H1 (cell line): ENCODE data around the gene TMEM253. TPM values are rescaled to one million over a fixed set of nuclear protein-coding genes. Genes with fewer than 3 reads are reported as not detected.

Source experiments
- CTCF ChIA-PET: fragments of 300-600 bp; sonication (Branson Sonifier 250); formaldehyde crosslinking; loops from one replicate; lab custom pipeline; 2021; ENCODE audit not compliant: partially characterized antibody; lab: Charles Lee
- POLR2A ChIA-PET: fragments of 300-600 bp; sonication (Branson Sonifier 250); formaldehyde crosslinking; loops from one replicate; lab custom pipeline; 2021; ENCODE audit warnings: inconsistent platforms; ENCODE audit not compliant: partially characterized antibody; lab: Charles Lee
- DNase-seq, 2 experiments: peaks; one replicate each; pipeline versions ENCODE4 v3.0.0 to v3.0.0-alpha.2; 2010 to 2022; ENCODE audit warnings: low spot score in 2 of 2, low read depth in 1 of 2, mixed read lengths in 1 of 2
- FAIRE-seq: peaks from 2 replicates; lab custom pipeline; 2011; peaks lifted over from hg19 to GRCh38; lab: Jason Lieb, UNC
- H2AFZ ChIP-seq: 2 replicates; pipeline ENCODE4 v1.8.1; 2012; ENCODE audit warnings: low read length, inconsistent platforms
- H2AK5ac ChIP-seq: 2 replicates; pipeline ENCODE4 v1.6.1; 2013; ENCODE audit warnings: low read depth, low read length
- H2BK120ac ChIP-seq: replicated peaks from 2 replicates; pipeline ENCODE3; 2013; ENCODE audit warnings: low read depth, low read length, inconsistent platforms
- H2BK12ac ChIP-seq: 2 replicates; pipeline ENCODE4 v1.6.1; 2013; ENCODE audit warnings: low read depth, low read length
- H2BK15ac ChIP-seq: 2 replicates; pipeline ENCODE4 v1.6.1; 2013; ENCODE audit warnings: low read length
- H2BK20ac ChIP-seq: 2 replicates; pipeline ENCODE4 v1.6.1; 2013; ENCODE audit warnings: low read length
- H2BK5ac ChIP-seq: 2 replicates; pipeline ENCODE4 v1.6.1; 2013; ENCODE audit warnings: low read depth, low read length
- H3K14ac ChIP-seq: 2 replicates; pipeline ENCODE4 v1.6.1; 2013; ENCODE audit warnings: inconsistent platforms; ENCODE audit not compliant: insufficient read length
- H3K18ac ChIP-seq: 2 replicates; pipeline ENCODE4 v1.6.1; 2013; ENCODE audit warnings: low read length; ENCODE audit errors: extremely low read depth
- H3K23ac ChIP-seq: 2 replicates; pipeline ENCODE4 v1.6.1; 2013; ENCODE audit warnings: inconsistent platforms; ENCODE audit not compliant: insufficient read length
- H3K23me2 ChIP-seq: 2 replicates; pipeline ENCODE4 v1.6.1; 2013; ENCODE audit warnings: low read depth, low read length
- H3K27ac ChIP-seq: 2 replicates; pipeline ENCODE4 v1.6.1; 2011; ENCODE audit warnings: low read depth, low read length, inconsistent platforms
- H3K27me3 ChIP-seq, 4 experiments: replicated peaks in 1 of 4; 1 replicate in 1 of 4; 2 replicates in 3 of 4; pipeline versions ENCODE4 v1.6.1 to v1.8.1; 2011 to 2013; ENCODE audit warnings: low read length in 3 of 4, mild to moderate bottlenecking in 3 of 4, inconsistent platforms in 2 of 4, mixed read lengths in 2 of 4, moderate library complexity in 1 of 4; ENCODE audit not compliant: control insufficient read depth in 3 of 4, insufficient read depth in 3 of 4; ENCODE audit errors: extremely low read depth in 1 of 4
- H3K36me3 ChIP-seq, 4 experiments: 2 replicates each; pipeline versions ENCODE4 v1.6.1 to v1.8.1; 2011 to 2013; ENCODE audit warnings: mild to moderate bottlenecking in 4 of 4, low read length in 3 of 4, moderate library complexity in 2 of 4, control low read depth in 1 of 4, inconsistent platforms in 1 of 4; ENCODE audit not compliant: insufficient read depth in 4 of 4, control insufficient read depth in 2 of 4
- H3K4ac ChIP-seq: replicated peaks from 2 replicates; pipeline ENCODE3; 2013; ENCODE audit warnings: low read length, low read depth, mixed read lengths, inconsistent platforms; ENCODE audit not compliant: insufficient read length
- H3K4me1 ChIP-seq, 4 experiments: replicated peaks in 1 of 4; 1 replicate in 1 of 4; 2 replicates in 3 of 4; pipeline versions ENCODE4 v1.6.1 to v1.8.1; 2011 to 2013; ENCODE audit warnings: low read length in 3 of 4, inconsistent platforms in 2 of 4, mixed read lengths in 1 of 4; ENCODE audit not compliant: insufficient read depth in 4 of 4, control insufficient read depth in 3 of 4
- H3K4me2 ChIP-seq, 2 experiments: 2 replicates each; pipeline versions ENCODE4 v1.6.1 to v1.8.1; 2011 to 2013; ENCODE audit warnings: low read depth in 2 of 2, low read length in 2 of 2, control low read depth in 1 of 2, inconsistent platforms in 1 of 2, mild to moderate bottlenecking in 1 of 2; ENCODE audit not compliant: insufficient read depth in 1 of 2
- H3K4me3 ChIP-seq, 4 experiments: fragments of 200-600, 300-600 bp in 1 of 4; sonication (generic), shearing (Covaris generic), sonication (Bioruptor Twin) in 1 of 4; 2 replicates each; pipeline versions ENCODE4 v1.5.1 to v1.8.1; 2011 to 2016; ENCODE audit warnings: low read length in 4 of 4, low read depth in 3 of 4, control low read depth in 2 of 4, inconsistent platforms in 2 of 4, mild to moderate bottlenecking in 2 of 4, mixed read lengths in 1 of 4, moderate library complexity in 1 of 4; ENCODE audit not compliant: insufficient read depth in 2 of 4; ENCODE audit errors: extremely low read depth in 1 of 4
- H3K56ac ChIP-seq: replicated peaks from 2 replicates; pipeline ENCODE3; 2013; ENCODE audit warnings: low read depth, mild to moderate bottlenecking, mixed read lengths, low read length, inconsistent platforms; ENCODE audit not compliant: insufficient read length
- H3K79me1 ChIP-seq: 2 replicates; pipeline ENCODE4 v1.6.1; 2013; ENCODE audit warnings: low read depth, low read length, control low read depth
- H3K79me2 ChIP-seq, 2 experiments: 2 replicates each; pipeline versions ENCODE4 v1.6.1 to v1.8.1; 2012 to 2013; ENCODE audit warnings: low read length in 2 of 2, mild to moderate bottlenecking in 2 of 2, inconsistent platforms in 1 of 2; ENCODE audit not compliant: insufficient read depth in 2 of 2, control insufficient read depth in 1 of 2
- H3K9ac ChIP-seq, 4 experiments: replicated peaks in 1 of 4; 1 replicate in 1 of 4; 2 replicates in 3 of 4; pipeline versions ENCODE4 v1.6.1 to v1.8.1; 2011 to 2013; ENCODE audit warnings: low read depth in 3 of 4, low read length in 3 of 4, control low read depth in 2 of 4, mild to moderate bottlenecking in 2 of 4, moderate library complexity in 2 of 4, inconsistent platforms in 1 of 4; ENCODE audit errors: extremely low read depth in 1 of 4
- H3K9me3 ChIP-seq, 2 experiments: 2 replicates each; pipeline versions ENCODE4 v1.6.1 to v1.8.1; 2012 to 2013; ENCODE audit warnings: mild to moderate bottlenecking in 2 of 2, moderate library complexity in 2 of 2, control low read depth in 1 of 2, inconsistent platforms in 1 of 2, low read depth in 1 of 2, low read length in 1 of 2, mixed read lengths in 1 of 2; ENCODE audit not compliant: insufficient read depth in 2 of 2
- H4K20me1 ChIP-seq, 2 experiments: replicated peaks in 1 of 2; 2 replicates each; pipeline versions ENCODE3 to v1.8.1; 2011 to 2013; ENCODE audit warnings: inconsistent platforms in 2 of 2, low read length in 2 of 2, mild to moderate bottlenecking in 1 of 2; ENCODE audit not compliant: insufficient read depth in 2 of 2, control insufficient read depth in 1 of 2
- H4K5ac ChIP-seq: 2 replicates; pipeline ENCODE4 v1.6.1; 2013; ENCODE audit warnings: low read length, low read depth, mixed read lengths, inconsistent platforms; ENCODE audit not compliant: insufficient read length
- H4K8ac ChIP-seq: 2 replicates; pipeline ENCODE4 v1.8.0; 2013; ENCODE audit warnings: mild to moderate bottlenecking, moderate library complexity, low read length, inconsistent platforms; ENCODE audit not compliant: insufficient read depth; ENCODE audit errors: extremely low read depth
- H4K91ac ChIP-seq: replicated peaks from 2 replicates; pipeline ENCODE3; 2013; ENCODE audit warnings: low read length, mixed read lengths, inconsistent platforms; ENCODE audit not compliant: insufficient read length
- BRCA1 ChIP-seq: IDR thresholded peaks from 2 replicates; pipeline ENCODE4 v1.6.1; 2012; ENCODE audit warnings: low read depth, low read length, improper control_type of control experiment
- CBX8 ChIP-seq: fragments of 300-800, 300-1000 bp; sonication (generic); IDR thresholded peaks from 2 replicates; pipeline ENCODE4 v1.7.1; 2016; ENCODE audit warnings: low read depth, low read length, borderline replicate concordance
- CEBPB ChIP-seq: IDR thresholded peaks from 2 replicates; pipeline ENCODE4 v1.6.1; 2012; ENCODE audit warnings: low read depth, low read length
- EGR1 ChIP-seq: IDR thresholded peaks from 2 replicates; pipeline ENCODE4 v1.6.1; 2011; ENCODE audit warnings: low read depth, low read length, borderline replicate concordance
- JUND ChIP-seq: IDR thresholded peaks from 2 replicates; pipeline ENCODE4 v1.6.1; 2011; ENCODE audit warnings: mild to moderate bottlenecking, improper control_type of control experiment, low read length
- POLR2A ChIP-seq, 2 experiments: IDR thresholded peaks; 1 replicate in 1 of 2; 2 replicates in 1 of 2; pipeline ENCODE4 v1.6.1; 2011; ENCODE audit warnings: low read depth in 2 of 2, low read length in 2 of 2, mild to moderate bottlenecking in 2 of 2; ENCODE audit errors: control extremely low read depth in 1 of 2
- POLR2AphosphoS5 ChIP-seq: IDR thresholded peaks from 2 replicates; pipeline ENCODE4 v1.6.1; 2011; ENCODE audit warnings: low read depth, low read length
- SIN3A ChIP-seq, 2 experiments: IDR thresholded peaks in 1 of 2; conservative IDR thresholded peaks in 1 of 2; 2 replicates each; pipeline ENCODE4 v1.6.1; 2011 to 2012; ENCODE audit warnings: low read length in 2 of 2, improper control_type of control experiment in 1 of 2, low read depth in 1 of 2, mild to moderate bottlenecking in 1 of 2
- SP2 ChIP-seq: IDR thresholded peaks from 2 replicates; pipeline ENCODE4 v1.6.1; 2012; ENCODE audit warnings: mild to moderate bottlenecking, low read length, inconsistent platforms
- TBP ChIP-seq: IDR thresholded peaks from 2 replicates; pipeline ENCODE4 v1.6.1; 2011; ENCODE audit warnings: low read depth, low read length, improper control_type of control experiment
- TEAD4 ChIP-seq: IDR thresholded peaks from 2 replicates; pipeline ENCODE4 v1.6.1; 2012; ENCODE audit warnings: low read depth, low read length, inconsistent platforms, mixed read lengths
- YY1 ChIP-seq: IDR thresholded peaks from 2 replicates; pipeline ENCODE4 v1.6.1; 2011; ENCODE audit warnings: low read depth, mild to moderate bottlenecking, low read length
- WGBS, 2 experiments: shearing (Covaris generic) in 1 of 2; methylation state at CpG; one replicate each; pipeline versions ENCODE4 v1.1.6 to v1.1.7; 2013 to 2015; ENCODE audit warnings: low lambda C conversion rate in 2 of 2, mixed read lengths in 2 of 2, inconsistent platforms in 1 of 2, low coverage in 1 of 2, missing lambda C conversion rate in 1 of 2; ENCODE audit not compliant: insufficient replicate concordance in 2 of 2, insufficient coverage in 1 of 2, insufficient read length in 1 of 2; ENCODE audit errors: extremely low coverage in 1 of 2, missing lambda C conversion rate in 1 of 2; 5-methylcytosine and 5-hydroxymethylcytosine counted together
- polyA plus RNA-seq, 7 experiments: library from polyadenylated mRNA; depleted of rRNA in 3 of 7; stranded (reverse) in 5 of 7; unstranded in 2 of 7; fragments of >200 nt in 5 of 7; fragments of 200-250 nt in 2 of 7; gene quantifications; 1 replicate in 5 of 7; 2 replicates in 1 of 7; 4 replicates in 1 of 7; pipeline versions ENCODE4 v1.2.1 to v1.2.3, GENCODE V29; 2011 to 2013; ENCODE audit warnings: missing spikeins in 2 of 7, mixed read lengths in 2 of 7
- total RNA-seq: library from RNA; stranded (reverse); fragmentation: NEBNext Ultra II Directional; extraction: Animal tissue kit (Norgen Biotek cat#: 25700); gene quantifications from 2 replicates; pipeline ENCODE4 v1.2.1, GENCODE V29; 2021

The TMEM253 gene
- total and polyA plus RNA-seq, 2 of the 8 experiments (the other 6 are each of a cell fraction or from before 2014, with no cell fraction given) = 1.9 to 2.2 TPM

DNA sequence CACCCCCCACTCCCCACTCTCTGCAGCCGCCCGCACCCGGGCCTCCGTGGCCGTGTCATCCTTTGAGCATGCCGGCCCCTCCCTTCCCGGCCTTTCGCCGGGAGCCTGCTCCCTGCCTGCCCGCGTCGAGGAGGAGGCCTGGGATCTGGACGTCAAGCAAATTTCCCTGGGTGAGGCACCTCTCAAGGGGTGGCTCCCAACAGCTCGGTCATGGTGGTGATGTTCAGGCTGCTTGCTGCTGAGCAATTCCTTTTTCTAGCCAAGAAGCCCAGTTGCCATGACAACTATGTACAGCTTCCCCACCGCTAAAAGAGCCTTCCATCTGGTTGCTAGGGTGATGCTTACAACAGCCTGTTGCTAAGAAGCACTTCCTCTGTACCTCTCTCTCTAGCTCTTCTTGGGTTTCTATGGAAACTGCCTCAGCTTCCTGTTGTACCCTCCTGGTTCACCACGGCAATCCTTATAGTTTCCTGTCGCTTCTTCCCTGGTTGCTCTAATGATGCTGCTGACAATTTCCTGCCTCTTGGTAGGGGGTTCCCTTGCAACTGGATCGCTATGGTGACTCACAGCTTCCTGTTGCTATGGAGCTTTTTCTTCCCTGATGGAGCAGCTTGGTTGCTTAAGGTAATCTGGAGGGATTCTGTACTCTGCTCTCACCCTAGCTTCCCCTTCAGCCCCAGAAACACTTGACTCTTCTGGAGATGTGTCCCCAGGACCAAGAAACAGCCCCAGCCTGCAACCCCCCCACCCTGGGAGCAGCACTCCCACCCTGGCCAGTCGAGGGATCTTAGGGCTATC, 13.4 kb upstream of the TMEM253 start:
- Histone ChIP-seq H3K36me3 (peaks cover 22 to 73% (median 63%) of the 10 kb centered on the region in 4 experiments), H4K5ac (no peak overlapping the region), H2BK12ac (no peak overlapping the region), H3K79me1 (0 out of 2 replicates have a peak, but pooled peaks cover 4% of the 10 kb centered on the region), H3K79me2 (no peaks in the 10 kb centered on the region; a peak in 1 of 4 replicates), H3K14ac (no peak overlapping the region), H4K8ac (no peak overlapping the region), H3K27me3 (no peaks in the 10 kb centered on the region), H3K9ac (no peak overlapping the region; a peak in 1 of 7 replicates), H2BK120ac (no peak overlapping the region), H3K4me1 (peaks cover 0 to 5% (median under 1%) of the 10 kb centered on the region in 4 experiments; a peak in 3 of 7 replicates), H2BK15ac (no peak overlapping the region), H3K4me3 (no peak overlapping the region), H3K56ac (no peak overlapping the region), H4K91ac (no peak overlapping the region), H4K20me1 (peaks cover 12 to 19% of the 10 kb centered on the region in 2 experiments), H3K23me2 (no peaks in the 10 kb centered on the region), H3K23ac (no peak overlapping the region), H3K4ac (no peak overlapping the region), H2AK5ac (no peak overlapping the region), H2BK5ac (no peak overlapping the region), H3K27ac (peak overlapping the region; percentile 47; the same call in 1 of the 2 replicates), H2BK20ac (no peak overlapping the region), H2AFZ (no peak overlapping the region), H3K9me3 (no peaks in the 10 kb centered on the region), H3K18ac (no peak overlapping the region), H3K4me2 (no peak overlapping the region)
- WGBS, 2 experiments = 78% methylated on average over 19 of the region's 19 CpGs; no CpG with 5 or more reads in 1 of the 2 experiments
- ChIA-PET POLR2A (interaction anchor here (0.6 to 12.4 kb wide), 13 partner anchors 9 to 369 kb away, joined by 3 to 245 read pairs (median 4); partner anchors contain the start of genes ARHGEF40, CHD8, NDRG2 and TMEM253), CTCF (interaction anchor here (0.6 to 10.2 kb wide), 9 partner anchors 16 to 120 kb away, joined by 3 to 148 read pairs (median 5); partner anchors contain the start of gene TMEM253)
- peak; percentile 90 for FAIRE-seq
- no peak for DNase-seq
- TF ChIP-seq CEBPB (no peak), SIN3A (conservative IDR thresholded peaks at IDR 0.05 in 1 of 2, IDR thresholded peaks at IDR 0.05 in 1 of 2; ENCODE audit: low read depth in 1 of 2, low read length in 2 of 2) (peak; percentile 38 to 84; a peak in 2 of 4 replicates), BRCA1 (no peak), JUND (peak; percentile 74), POLR2A (IDR thresholded peaks at IDR 0.05; ENCODE audit: control extremely low read depth in 1 of 2, low read depth in 2 of 2, low read length in 2 of 2) (peak in 1 of 2 experiments; percentile 76; a peak in 2 of 3 replicates), CBX8 (no peak), EGR1 (no peak), POLR2AphosphoS5 (0 out of 2 replicates have a peak, but pooled peaks have one; percentile 30), YY1 (no peak), SP2 (no peak), TBP (no peak), TEAD4 (no peak)
